Bronchial epithelial cell (primary cell): ENCODE data around the gene COL15A1. TPM values are rescaled to one million over a fixed set of nuclear protein-coding genes. Genes with fewer than 3 reads are reported as not detected.

Experiments used
- DNase-seq: peaks from one replicate; pipeline ENCODE4 v3.0.0-alpha.2; 2010; ENCODE audit warnings: low read depth
- FAIRE-seq: peaks from 2 replicates; lab custom pipeline; 2011; peaks lifted over from hg19 to GRCh38; lab: Jason Lieb, UNC
- H3K27me3 ChIP-seq: 2 replicates; pipeline ENCODE4 v1.5.1; 2011; ENCODE audit warnings: low read length; ENCODE audit not compliant: control insufficient read depth, insufficient read depth
- H3K36me3 ChIP-seq: 2 replicates; pipeline ENCODE4 v1.5.1; 2011; ENCODE audit warnings: low read length; ENCODE audit not compliant: control insufficient read depth, insufficient read depth
- H3K4me3 ChIP-seq: 2 replicates; pipeline ENCODE4 v1.5.1; 2011; ENCODE audit warnings: mild to moderate bottlenecking, low read depth, low read length, control low read depth
- total RNA-seq: library from RNA; depleted of rRNA; stranded (reverse); fragments of >200 nt; gene quantifications from 2 replicates; pipeline ENCODE4 v1.2.1, GENCODE V29; 2014
- TF ChIP-seq, protein P1 (sequence below): IDR thresholded peaks from 2 replicates; pipeline ENCODE4 v1.5.1; 2011; ENCODE audit warnings: mild to moderate bottlenecking, moderate library complexity, low read length, control low read depth, inconsistent platforms; ENCODE audit not compliant: insufficient read depth, severe bottlenecking

COL15A1 gene
- total RNA-seq, 1 donor from 2014 or later: 1.6 TPM

DNA sequence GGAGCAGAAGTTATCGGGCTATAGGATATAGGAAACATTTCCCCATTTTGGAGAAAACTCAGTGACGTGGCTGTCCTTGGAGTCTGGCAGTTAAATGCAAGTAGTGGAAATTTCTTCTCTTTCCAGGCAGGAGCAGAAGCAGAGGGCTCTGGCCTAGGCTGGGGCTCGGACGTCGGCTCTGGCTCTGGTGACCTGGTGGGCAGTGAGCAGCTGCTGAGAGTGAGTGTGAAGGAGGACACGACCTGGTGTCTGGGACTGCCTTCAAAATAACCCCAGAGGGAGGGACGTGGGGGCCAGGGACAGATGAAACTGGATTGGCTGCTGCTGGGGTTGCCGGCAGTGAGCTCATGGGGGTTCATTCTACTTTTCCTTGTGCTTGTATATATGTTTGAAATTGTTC, 79.5 kb downstream of the COL15A1 start:
- no peak overlapping the region for H3K4me3 ChIP-seq
- DNase-seq (no peak), FAIRE-seq (no peak)
- no peaks in the 10 kb centered on the region for H3K36me3 ChIP-seq
- TF ChIP-seq, protein P1, sequence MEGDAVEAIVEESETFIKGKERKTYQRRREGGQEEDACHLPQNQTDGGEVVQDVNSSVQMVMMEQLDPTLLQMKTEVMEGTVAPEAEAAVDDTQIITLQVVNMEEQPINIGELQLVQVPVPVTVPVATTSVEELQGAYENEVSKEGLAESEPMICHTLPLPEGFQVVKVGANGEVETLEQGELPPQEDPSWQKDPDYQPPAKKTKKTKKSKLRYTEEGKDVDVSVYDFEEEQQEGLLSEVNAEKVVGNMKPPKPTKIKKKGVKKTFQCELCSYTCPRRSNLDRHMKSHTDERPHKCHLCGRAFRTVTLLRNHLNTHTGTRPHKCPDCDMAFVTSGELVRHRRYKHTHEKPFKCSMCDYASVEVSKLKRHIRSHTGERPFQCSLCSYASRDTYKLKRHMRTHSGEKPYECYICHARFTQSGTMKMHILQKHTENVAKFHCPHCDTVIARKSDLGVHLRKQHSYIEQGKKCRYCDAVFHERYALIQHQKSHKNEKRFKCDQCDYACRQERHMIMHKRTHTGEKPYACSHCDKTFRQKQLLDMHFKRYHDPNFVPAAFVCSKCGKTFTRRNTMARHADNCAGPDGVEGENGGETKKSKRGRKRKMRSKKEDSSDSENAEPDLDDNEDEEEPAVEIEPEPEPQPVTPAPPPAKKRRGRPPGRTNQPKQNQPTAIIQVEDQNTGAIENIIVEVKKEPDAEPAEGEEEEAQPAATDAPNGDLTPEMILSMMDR: no peak
- H3K27me3 ChIP-seq: peaks cover 2% of the 10 kb centered on the region

DNA sequence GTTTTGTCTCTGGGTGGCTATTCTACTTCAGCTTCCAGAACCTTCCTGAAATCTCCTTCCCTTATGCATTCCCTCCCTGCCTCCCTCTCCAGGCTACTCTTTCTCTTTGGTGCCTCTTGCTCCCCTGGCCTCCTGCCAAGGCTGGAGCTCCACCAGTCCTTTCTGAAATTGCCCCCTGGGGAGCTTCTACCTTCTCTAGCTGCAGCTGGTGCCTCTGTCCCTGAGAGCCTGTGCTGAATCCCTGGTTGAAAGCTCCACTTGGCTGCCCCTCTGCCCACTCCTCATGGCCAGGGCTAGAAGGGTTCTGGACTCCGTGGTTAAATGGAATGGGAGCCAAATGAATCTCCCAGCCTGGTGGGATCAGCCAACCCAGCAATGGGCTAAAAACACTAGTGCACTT, 80.1 kb downstream of the COL15A1 start:
- Histone ChIP-seq H3K27me3 (peaks cover 2% of the 10 kb centered on the region), H3K4me3 (no peak overlapping the region), H3K36me3 (no peaks in the 10 kb centered on the region)
- no peak for DNase-seq
- FAIRE-seq: no peak
- TF ChIP-seq, protein P1: no peak

DNA sequence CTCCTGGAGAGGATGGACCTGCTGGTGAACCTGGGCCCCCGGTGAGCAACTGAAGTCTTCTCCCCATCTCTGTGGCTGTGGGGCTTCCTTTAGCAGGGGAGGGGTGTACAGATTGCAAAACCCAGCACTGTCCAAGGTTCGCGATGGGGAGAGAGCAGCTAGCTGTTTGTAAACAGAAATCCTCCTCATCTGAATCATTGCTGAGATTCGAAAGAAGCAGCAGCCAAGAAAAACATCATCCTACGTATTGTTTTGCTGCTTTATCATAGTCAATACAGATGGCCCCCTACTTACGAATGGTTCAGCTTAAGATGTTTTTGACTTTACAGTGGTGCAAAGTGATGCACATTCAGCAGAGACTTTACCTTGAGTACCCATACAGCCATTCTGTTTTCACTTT, 81.3 kb downstream of the COL15A1 start:
- FAIRE-seq: no peak
- H3K4me3 ChIP-seq: no peak overlapping the region
- no peaks in the 10 kb centered on the region for H3K36me3 ChIP-seq
- H3K27me3 ChIP-seq: peaks cover 2% of the 10 kb centered on the region
- DNase-seq: no peak
- TF ChIP-seq, protein P1: no peak

DNA sequence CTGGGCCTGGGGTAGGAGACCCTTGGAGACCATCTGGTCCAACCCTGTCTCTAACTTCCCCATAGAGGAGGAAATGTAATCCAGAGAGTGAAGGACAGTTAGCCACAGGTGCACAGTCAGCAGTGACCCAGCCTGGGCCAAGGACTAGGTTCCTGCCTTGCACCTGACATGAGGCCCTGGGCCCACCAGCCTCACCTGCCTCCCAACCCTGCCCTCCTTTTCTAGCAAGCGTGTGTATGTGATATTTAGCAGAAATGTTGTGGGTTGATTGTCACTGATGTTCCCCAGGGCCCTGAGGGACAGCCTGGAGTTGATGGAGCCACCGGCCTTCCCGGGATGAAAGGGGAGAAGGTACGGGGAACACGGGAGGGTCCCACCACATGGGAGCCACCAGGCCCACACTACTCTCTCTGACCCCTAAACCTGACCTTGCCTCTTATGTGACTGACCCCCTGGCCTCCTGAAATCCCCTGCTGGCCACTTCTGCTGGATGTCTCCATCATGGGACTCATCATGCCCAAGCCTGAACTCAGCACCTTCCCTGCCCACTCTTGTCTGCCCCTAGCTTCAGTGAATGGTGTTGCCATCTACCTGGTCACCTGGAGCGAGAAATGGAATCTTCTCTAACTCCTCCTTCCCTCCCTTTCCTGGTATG, 82.0 kb downstream of the COL15A1 start:
- DNase-seq: no peak
- TF ChIP-seq, protein P1: no peak
- no peak overlapping the region for H3K4me3 ChIP-seq

DNA sequence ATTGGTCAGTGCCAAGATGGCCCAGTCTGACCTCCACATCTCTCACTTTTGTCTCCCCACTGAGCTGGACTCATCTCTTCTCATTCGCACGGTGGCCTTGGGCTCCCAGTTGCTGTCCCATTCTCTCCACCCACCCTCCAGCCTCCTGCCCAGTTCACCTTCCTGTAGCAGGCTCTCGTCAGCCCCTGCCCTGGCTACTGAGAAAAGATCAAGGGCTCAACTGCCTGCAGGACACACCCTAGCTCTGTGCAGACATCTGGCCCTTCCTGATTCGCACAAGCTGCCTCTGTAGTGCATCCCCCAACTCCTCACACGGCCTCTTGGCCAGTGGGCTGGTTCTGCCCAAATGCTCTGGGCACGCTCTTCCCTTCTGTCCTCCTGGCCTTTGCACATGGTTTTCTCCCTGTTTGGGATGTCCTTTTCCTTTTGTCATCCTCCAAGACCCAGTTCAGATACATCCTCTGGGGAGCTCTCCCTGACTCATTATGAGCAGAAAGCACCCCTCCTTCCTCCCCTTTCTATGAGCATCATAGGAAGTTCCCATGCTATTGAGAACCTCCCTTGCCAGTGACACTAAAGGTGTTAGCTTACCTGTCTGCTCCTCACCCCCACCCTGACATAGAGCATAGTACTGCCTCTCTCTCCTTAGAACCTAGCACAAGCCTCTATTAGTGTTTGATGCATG, 82.7 kb downstream of the COL15A1 start:
- FAIRE-seq: peak; percentile 36

More for the DNA sequence above, 82.0 kb downstream of the COL15A1 start:
- no peaks in the 10 kb centered on the region for H3K36me3 ChIP-seq
- peak; percentile 64 for FAIRE-seq
- peaks cover 2% of the 10 kb centered on the region for H3K27me3 ChIP-seq

More for the DNA sequence above, 82.7 kb downstream of the COL15A1 start:
- TF ChIP-seq, protein P1: no peak
- H3K4me3 ChIP-seq: no peak overlapping the region
- H3K27me3 ChIP-seq: peaks cover 2% of the 10 kb centered on the region
- DNase-seq: no peak
- H3K36me3 ChIP-seq: no peaks in the 10 kb centered on the region
